K562 (cell line): ENCODE data around the gene AURKB. TPM values are rescaled to one million over a fixed set of nuclear protein-coding genes. Genes with fewer than 3 reads are reported as not detected.

Source experiments
- CCAR2 ChIP-seq: fragments of 200-400 bp; formaldehyde crosslinking; IDR thresholded peaks from 2 replicates; pipeline ENCODE4 v1.6.1; 2017; ENCODE audit warnings: mild to moderate bottlenecking, low read depth, low read length
- CEBPB ChIP-seq: fragments of 450-650 bp; IDR thresholded peaks from 2 replicates; pipeline ENCODE4 v1.6.1; 2016; ENCODE audit warnings: missing genetic modification characterization, missing compliant biosample characterization
- CHCHD3 ChIP-seq: fragments of 250-450 bp; sonication (Bioruptor Pico); IDR thresholded peaks from 2 replicates; pipeline ENCODE4 v2.1.2; 2022; ENCODE audit warnings: mild to moderate bottlenecking
- EP300 ChIP-seq: IDR thresholded peaks from 2 replicates; pipeline ENCODE4 v1.6.1; 2012; ENCODE audit warnings: low read length, improper control_type of control experiment
- ETS1 ChIP-seq: conservative IDR thresholded peaks from 2 replicates; pipeline ENCODE4 v1.6.1; 2011; ENCODE audit warnings: low read depth, mild to moderate bottlenecking, low read length; ENCODE audit not compliant: control insufficient read depth
- GATA2 ChIP-seq: sonication (generic); formaldehyde crosslinking; IDR thresholded peaks from 2 replicates; pipeline ENCODE4 v1.4.0; 2020; ENCODE audit warnings: mild to moderate bottlenecking, missing genetic modification reagents
- HEY1 ChIP-seq: fragments of 250-450 bp; sonication (Bioruptor Pico); IDR thresholded peaks from 2 replicates; pipeline ENCODE4 v1.5.0; 2020; ENCODE audit warnings: mild to moderate bottlenecking, moderate library complexity, borderline replicate concordance
- POLR2A ChIP-seq: fragments of 450-650 bp; conservative IDR thresholded peaks from 2 replicates; pipeline ENCODE4 v1.6.1; 2016
- POLR3A ChIP-seq: IDR thresholded peaks from 2 replicates; pipeline ENCODE4 v1.6.1; 2011; ENCODE audit warnings: borderline replicate concordance, mild to moderate bottlenecking, moderate library complexity; ENCODE audit not compliant: insufficient read length, insufficient read depth; ENCODE audit errors: extremely low read depth
- POLR3G ChIP-seq: IDR thresholded peaks from 2 replicates; pipeline ENCODE4 v1.6.1; 2011; ENCODE audit not compliant: insufficient read length, insufficient replicate concordance; ENCODE audit errors: extremely low read depth
- SMARCC2 ChIP-seq: fragments of 450-650 bp; IDR thresholded peaks from 2 replicates; pipeline ENCODE4 v1.6.1; 2017; ENCODE audit warnings: antibody characterized with exemption, moderate library complexity, mild to moderate bottlenecking, low read depth
- SP2 ChIP-seq: IDR thresholded peaks from 2 replicates; pipeline ENCODE4 v1.6.1; 2011; ENCODE audit warnings: mild to moderate bottlenecking, low read depth, low read length, moderate library complexity; ENCODE audit not compliant: poor library complexity, severe bottlenecking; ENCODE audit errors: extremely low read depth
- SPI1 ChIP-seq: IDR thresholded peaks from 2 replicates; pipeline ENCODE4 v1.6.1; 2011; ENCODE audit warnings: low read depth, low read length, control low read depth, borderline replicate concordance
- TBL1XR1 ChIP-seq, 2 experiments: IDR thresholded peaks; 2 replicates each; pipeline ENCODE4 v1.6.1; 2012; ENCODE audit warnings: improper control_type of control experiment in 2 of 2, low read length in 2 of 2, mild to moderate bottlenecking in 1 of 2
- TBP ChIP-seq: optimal IDR thresholded peaks from 2 replicates; pipeline ENCODE3; 2011; ENCODE audit warnings: low read depth, low read length, improper control_type of control experiment
- TEAD4 ChIP-seq, 2 experiments: sonication (generic) in 1 of 2; formaldehyde crosslinking in 1 of 2; IDR thresholded peaks; 2 replicates each; pipeline versions ENCODE4 v1.6.1 to v1.8.0; 2012 to 2022; ENCODE audit warnings: borderline replicate concordance in 1 of 2, inconsistent platforms in 1 of 2, low read length in 1 of 2, mild to moderate bottlenecking in 1 of 2, missing genetic modification reagents in 1 of 2
- TRIM24 ChIP-seq, 2 experiments: fragments of 450-650 bp; IDR thresholded peaks; 2 replicates each; pipeline ENCODE4 v1.6.1; 2016
- VEZF1 ChIP-seq: fragments of 200-800 bp; sonication (Bioruptor generic); IDR thresholded peaks from 2 replicates; pipeline ENCODE4 v1.6.1; 2017; ENCODE audit warnings: missing genetic modification characterization, missing compliant biosample characterization
- ZBTB8A ChIP-seq: fragments of 450-650 bp; IDR thresholded peaks from 2 replicates; pipeline ENCODE4 v1.6.1; 2018; ENCODE audit warnings: mild to moderate bottlenecking, moderate library complexity; ENCODE audit not compliant: partially characterized antibody
- ZFX ChIP-seq: sonication (generic); formaldehyde crosslinking; IDR thresholded peaks from 2 replicates; pipeline ENCODE4 v1.8.0; 2022; ENCODE audit warnings: mild to moderate bottlenecking, missing genetic modification reagents, moderate library complexity
- ZHX1 ChIP-seq: fragments of 150-350 bp; conservative IDR thresholded peaks from 2 replicates; pipeline ENCODE4 v1.6.1; 2014; ENCODE audit warnings: low read length
- ZNF165 ChIP-seq: fragments of 250-450 bp; sonication (Bioruptor Pico); IDR thresholded peaks from 2 replicates; pipeline ENCODE4 v1.4.0; 2020; ENCODE audit warnings: borderline replicate concordance
- ZNF175 ChIP-seq: fragments of 200-800 bp; sonication (Bioruptor generic); IDR thresholded peaks from 2 replicates; pipeline ENCODE4 v1.6.1; 2016; ENCODE audit warnings: low read depth, mild to moderate bottlenecking, missing genetic modification characterization, missing compliant biosample characterization
- polyA plus RNA-seq, 8 experiments: library from polyadenylated mRNA; depleted of rRNA in 4 of 8; stranded (reverse) in 5 of 8; unstranded in 3 of 8; fragments of >200 nt; fragmentation: Nextera tagmentation in 2 of 8; fragmentation: Illumina TruSeq in 1 of 8; extraction: Ambion mirVana in 2 of 8; extraction: Trizol in 1 of 8; gene quantifications; 2 replicates each; pipeline versions ENCODE4 v1.2.1 to v1.2.3, GENCODE V29; 2011 to 2014; ENCODE audit warnings: inconsistent platforms in 1 of 8, missing spikeins in 1 of 8
- total RNA-seq, 7 experiments: library from RNA; depleted of rRNA in 6 of 7; stranded (reverse); fragments of >200 nt in 6 of 7; fragmentation: Illumina TruSeq in 2 of 7; extraction: Trizol in 2 of 7; gene quantifications; 2 replicates each; pipeline versions ENCODE4 v1.2.1 to v1.2.3, GENCODE V29; 2011 to 2021; ENCODE audit warnings: low replicate concordance in 1 of 7

The AURKB gene
- total and polyA plus RNA-seq, 9 of the 15 experiments (the other 6 are each of a cell fraction or from before 2014, with no cell fraction given): 27.2 to 114 (median 74.8) TPM

GRCh38 chr17:8221663-8222379 is 11.4 kb upstream of the AURKB start (continued):
- 0 out of 2 replicates have a peak, but pooled peaks have one; percentile 58 for TF ChIP-seq ZNF175 (CRISPR knock-in tag)
- TF ChIP-seq SP2: no peak
- 0 out of 2 replicates have a peak, but pooled peaks have one; percentile 50 for TF ChIP-seq ZHX1
- peak; percentile 100 for TF ChIP-seq TBP
- no peak for TF ChIP-seq POLR2A
- TF ChIP-seq POLR3A: peak; percentile 88
- TF ChIP-seq ZFX (CRISPR knock-in tag): peak; percentile 67
- TF ChIP-seq SPI1: peak; percentile 12; the same call in 1 of the 2 replicates
- peak; percentile 74 for TF ChIP-seq TEAD4 (IDR thresholded peaks at IDR 0.05; ENCODE audit: low read length)
- TF ChIP-seq TEAD4 (CRISPR knock-in tag; IDR thresholded peaks at IDR 0.05; ENCODE audit: borderline replicate concordance): no peak
- peak; percentile 82 for TF ChIP-seq ETS1
- no peak for TF ChIP-seq ZNF165 (CRISPR knock-in tag)
- no peak for TF ChIP-seq SMARCC2
- peak; percentile 79 for TF ChIP-seq CEBPB (tag)
- peak in 1 of 2 experiments; percentile 96; a peak in 2 of 4 replicates for TF ChIP-seq TBL1XR1 (IDR thresholded peaks at IDR 0.05; ENCODE audit: low read length in 2 of 2)
- peak; percentile 45 for TF ChIP-seq EP300
- peak; percentile 26 for TF ChIP-seq ZBTB8A
- peak; percentile 51 for TF ChIP-seq VEZF1 (CRISPR knock-in tag)
- TF ChIP-seq POLR3G: peak; percentile 66
- no peak for TF ChIP-seq CHCHD3 (CRISPR knock-in tag)
- TF ChIP-seq GATA2 (CRISPR knock-in tag): no peak
- no peak for TF ChIP-seq CCAR2
- 0 out of 2 replicates have a peak, but pooled peaks have one; percentile 30 for TF ChIP-seq HEY1
- peak in 1 of 2 experiments; percentile 2; a peak in 1 of 4 replicates for TF ChIP-seq TRIM24 (IDR thresholded peaks at IDR 0.05)
